ENCODE results near the gene CSMD2. TPM values are rescaled to one million over a fixed set of nuclear protein-coding genes. Genes with fewer than 3 reads are reported as not detected.

CSMD2 gene
- total RNA-seq, 6 experiments from 2014 or later, result under 0.01 to 0.19 (median 0.09) TPM; not detected in 1

DNA sequence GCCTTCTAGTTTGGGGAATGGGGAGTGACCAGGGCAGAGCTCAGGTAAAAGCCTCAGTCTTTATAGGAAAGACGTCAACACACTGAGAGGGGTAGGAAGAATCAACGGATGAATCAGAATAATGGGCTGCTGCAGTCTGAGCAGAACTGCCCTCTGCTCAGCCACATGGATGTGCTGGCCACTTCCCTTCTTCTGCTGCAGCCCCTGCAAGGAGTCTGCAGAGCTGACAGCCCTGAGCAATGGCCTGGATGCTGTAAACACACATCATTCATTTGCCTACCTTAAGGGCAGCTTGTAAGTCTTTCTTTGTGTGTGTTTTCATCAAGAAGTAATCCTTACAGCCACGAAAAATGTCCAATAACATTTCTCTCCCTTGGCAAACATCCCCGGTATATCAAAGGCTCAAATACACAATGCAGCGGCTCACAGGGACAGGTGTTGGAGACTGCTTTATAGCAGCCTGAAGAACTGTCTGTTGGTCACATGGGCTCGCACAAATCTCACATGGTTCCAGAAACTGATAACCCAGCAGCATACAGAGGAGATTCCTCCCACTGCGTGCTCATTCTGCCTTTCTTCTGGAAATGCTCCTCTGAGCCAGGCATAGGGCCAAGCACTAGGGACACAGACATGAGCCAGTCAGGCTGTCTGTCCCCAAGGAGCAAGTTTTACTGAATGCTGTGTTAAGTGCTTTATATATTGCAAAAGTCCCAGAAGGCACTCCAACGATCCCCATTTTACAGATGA, 191.1 kb downstream of the CSMD2 start:
- no peaks in the 10 kb centered on the region for H3K9me3 ChIP-seq
- intact Hi-C loops (cut with DNase I), result no loop called here
- no peaks in the 10 kb centered on the region for H3K4me1 ChIP-seq
- 45% methylated on average over 4 of the region's 8 CpGs for WGBS (ENCODE audit: insufficient coverage, low coverage, low lambda C conversion rate, missing lambda C conversion rate)
- ATAC-seq (no peak), DNase-seq (no peak)
- no peak overlapping the region for H3K4me3 ChIP-seq
- no peaks in the 10 kb centered on the region for H3K36me3 ChIP-seq
- TF ChIP-seq, protein P1, sequence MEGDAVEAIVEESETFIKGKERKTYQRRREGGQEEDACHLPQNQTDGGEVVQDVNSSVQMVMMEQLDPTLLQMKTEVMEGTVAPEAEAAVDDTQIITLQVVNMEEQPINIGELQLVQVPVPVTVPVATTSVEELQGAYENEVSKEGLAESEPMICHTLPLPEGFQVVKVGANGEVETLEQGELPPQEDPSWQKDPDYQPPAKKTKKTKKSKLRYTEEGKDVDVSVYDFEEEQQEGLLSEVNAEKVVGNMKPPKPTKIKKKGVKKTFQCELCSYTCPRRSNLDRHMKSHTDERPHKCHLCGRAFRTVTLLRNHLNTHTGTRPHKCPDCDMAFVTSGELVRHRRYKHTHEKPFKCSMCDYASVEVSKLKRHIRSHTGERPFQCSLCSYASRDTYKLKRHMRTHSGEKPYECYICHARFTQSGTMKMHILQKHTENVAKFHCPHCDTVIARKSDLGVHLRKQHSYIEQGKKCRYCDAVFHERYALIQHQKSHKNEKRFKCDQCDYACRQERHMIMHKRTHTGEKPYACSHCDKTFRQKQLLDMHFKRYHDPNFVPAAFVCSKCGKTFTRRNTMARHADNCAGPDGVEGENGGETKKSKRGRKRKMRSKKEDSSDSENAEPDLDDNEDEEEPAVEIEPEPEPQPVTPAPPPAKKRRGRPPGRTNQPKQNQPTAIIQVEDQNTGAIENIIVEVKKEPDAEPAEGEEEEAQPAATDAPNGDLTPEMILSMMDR (IDR thresholded peaks at IDR 0.05), result no peak
- TF ChIP-seq POLR2A (IDR thresholded peaks at IDR 0.05), result no peak
- H3K27me3 ChIP-seq, result no peaks in the 10 kb centered on the region
- no peak overlapping the region for H3K27ac ChIP-seq

DNA sequence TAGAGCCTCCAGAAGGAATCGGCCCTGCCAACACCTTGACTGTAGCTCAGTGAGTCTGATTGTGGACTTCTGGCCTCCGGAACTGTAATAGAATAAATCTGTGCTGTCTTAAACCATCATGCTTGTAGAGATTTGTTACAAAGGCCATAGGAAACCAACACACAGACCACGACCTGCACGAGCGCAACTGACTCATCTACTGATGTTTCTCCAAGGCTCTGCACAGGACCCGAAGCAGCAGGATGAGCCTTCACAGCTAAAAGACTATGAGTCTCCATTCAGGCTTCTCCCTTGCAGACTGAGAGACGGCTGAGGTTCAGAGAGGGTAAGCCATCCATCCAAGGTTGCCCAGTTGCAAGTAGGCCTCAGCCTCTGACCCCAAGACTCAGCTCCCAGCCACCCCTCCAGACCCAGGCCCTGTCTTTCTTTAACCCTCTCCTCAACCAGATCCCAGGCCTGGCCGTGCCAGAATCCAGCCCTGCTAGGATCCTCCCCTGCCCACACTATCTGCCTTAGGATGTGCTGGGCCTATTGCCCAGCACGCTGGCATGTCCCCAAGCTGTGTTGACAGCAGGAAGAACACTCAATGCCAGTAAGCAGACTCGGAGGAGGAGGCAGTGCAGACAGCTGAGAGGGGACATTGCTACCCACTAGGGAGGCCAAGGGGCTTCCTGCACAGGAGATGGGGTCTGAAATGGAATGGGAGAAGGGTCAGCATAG, 192.2 kb downstream of the CSMD2 start:
- WGBS (ENCODE audit: insufficient coverage, low coverage, low lambda C conversion rate, missing lambda C conversion rate), result 20% methylated on average over 4 of the region's 10 CpGs
- ATAC-seq, result peak; percentile 55 to 92 (median 76)
- Histone ChIP-seq H3K9me3 (no peaks in the 10 kb centered on the region), H3K27ac (no peak overlapping the region), H3K4me3 (no peak overlapping the region), H3K27me3 (no peaks in the 10 kb centered on the region), H3K36me3 (no peaks in the 10 kb centered on the region), H3K4me1 (no peaks in the 10 kb centered on the region)
- TF ChIP-seq, protein P1 (IDR thresholded peaks at IDR 0.05), result no peak
- TF ChIP-seq POLR2A (IDR thresholded peaks at IDR 0.05), result no peak
- intact Hi-C loops (cut with DNase I), result no loop called here
- peak; percentile 65 to 71 (median 68) for DNase-seq

DNA sequence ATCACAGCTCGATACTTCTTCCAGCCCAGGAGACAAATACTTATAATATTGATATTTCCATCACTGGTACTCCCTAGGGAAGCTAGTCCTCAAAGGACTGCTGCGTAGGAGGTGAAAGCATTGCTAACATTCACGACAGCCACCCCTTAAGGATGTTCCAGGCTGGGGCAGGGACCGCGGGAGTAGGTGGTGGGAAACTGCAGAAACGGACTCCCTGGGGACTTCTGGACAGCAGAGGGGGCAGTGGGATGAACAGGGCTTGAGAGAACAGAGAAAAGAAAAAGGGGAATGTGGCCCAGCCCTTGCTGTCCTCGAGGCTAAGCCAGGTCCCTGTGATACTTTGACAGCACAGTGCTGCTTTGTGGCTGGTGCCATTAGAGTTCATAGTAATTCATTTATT, 193.1 kb downstream of the CSMD2 start:
- intact Hi-C loops (cut with DNase I), result no loop called here
- H3K27ac ChIP-seq, result no peak overlapping the region
- WGBS (ENCODE audit: insufficient coverage, low coverage, low lambda C conversion rate, missing lambda C conversion rate), result 70% methylated on average over 7 of the region's 7 CpGs
- no peaks in the 10 kb centered on the region for H3K9me3 ChIP-seq
- DNase-seq (no peak), ATAC-seq (no peak)
- H3K4me1 ChIP-seq, result no peaks in the 10 kb centered on the region
- no peak overlapping the region for H3K4me3 ChIP-seq
- no peaks in the 10 kb centered on the region for H3K36me3 ChIP-seq
- H3K27me3 ChIP-seq, result no peaks in the 10 kb centered on the region
- no peak for TF ChIP-seq POLR2A (IDR thresholded peaks at IDR 0.05)
- TF ChIP-seq, protein P1 (IDR thresholded peaks at IDR 0.05), result no peak

DNA sequence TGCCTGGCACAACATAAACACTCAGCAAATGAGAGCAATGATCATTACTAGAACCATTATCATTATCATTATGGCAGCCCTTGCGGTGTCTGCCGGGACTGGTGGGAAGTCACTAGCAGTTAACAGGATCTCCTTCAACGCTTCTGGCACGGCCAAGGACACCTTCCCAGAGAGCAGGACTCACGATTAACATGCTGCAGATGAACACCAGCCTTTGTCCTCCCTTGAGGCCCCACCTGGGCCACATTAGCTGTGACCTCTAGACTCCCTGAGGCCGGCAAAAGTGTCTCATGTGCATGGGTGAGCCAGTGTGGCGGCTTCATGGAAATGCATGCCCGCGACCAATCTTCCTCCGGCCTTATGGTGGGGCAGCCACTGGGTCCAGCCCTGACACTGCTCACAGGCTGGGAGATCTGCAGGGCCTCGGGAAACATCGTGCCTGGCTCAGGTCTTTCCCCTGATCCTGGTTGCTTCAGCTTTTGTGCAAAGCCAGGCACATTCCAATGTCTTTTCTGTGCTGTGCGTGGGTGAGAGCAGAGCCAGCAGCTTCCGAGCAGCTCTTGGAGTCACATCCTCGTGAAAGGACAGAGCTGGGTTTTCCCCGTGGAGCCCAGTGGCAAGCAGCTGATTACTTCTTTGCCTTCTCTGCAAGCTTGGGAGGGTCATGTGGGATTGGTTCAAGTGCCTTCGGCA, 193.9 kb downstream of the CSMD2 start:
- intact Hi-C loops (cut with DNase I), result no loop called here
- H3K9me3 ChIP-seq, result no peaks in the 10 kb centered on the region
- no peaks in the 10 kb centered on the region for H3K36me3 ChIP-seq
- WGBS (ENCODE audit: insufficient coverage, low coverage, low lambda C conversion rate, missing lambda C conversion rate), result 28% methylated on average over 3 of the region's 17 CpGs
- DNase-seq, result no peak
- no peaks in the 10 kb centered on the region for H3K27me3 ChIP-seq
- H3K27ac ChIP-seq, result no peak overlapping the region
- H3K4me3 ChIP-seq, result no peak overlapping the region
- peak in 1 of 4 donors; percentile 34 for ATAC-seq
- no peaks in the 10 kb centered on the region for H3K4me1 ChIP-seq
- TF ChIP-seq, protein P1 (IDR thresholded peaks at IDR 0.05), result no peak
- no peak for TF ChIP-seq POLR2A (IDR thresholded peaks at IDR 0.05)
